ENCODE measurements around the gene JSRP1. TPM values are rescaled to one million over a fixed set of nuclear protein-coding genes. Genes with fewer than 3 reads are reported as not detected.

The JSRP1 gene
- total and polyA plus RNA-seq, 10 of the 15 experiments (the other 5 are each of a cell fraction or from before 2014, with no cell fraction given) = 0.41 to 0.91 (median 0.49) TPM; not detected in 7

- FAIRE-seq = no peak
- 74% methylated on average over 16 of the region's 16 CpGs for WGBS (ENCODE audit: insufficient coverage, insufficient replicate concordance, low lambda C conversion rate, missing lambda C conversion rate)
- H3K4me2 ChIP-seq (ENCODE audit: control insufficient read depth, insufficient read depth) = no peak overlapping the region
Measured at GRCh38 chr19:2255112-2255845, 938 bp downstream of the JSRP1 start.

More at GRCh38 chr19:2255112-2255845, 938 bp downstream of the JSRP1 start:
- intact Hi-C loops (cut with micrococcal nuclease; ENCODE audit: unreplicated experiment) (no loop called here), in situ Hi-C loops (cut with MboI) (no loop called here)
- POLR2A ChIA-PET = interaction anchor here (0.8 to 1.5 kb wide), 3 partner anchors 13 to 17 kb away, joined by 3 to 9 read pairs (median 3); no protein-coding TSS in a partner anchor
- Histone ChIP-seq H3K79me2 (ENCODE audit: control insufficient read depth, insufficient read depth, low read length) (no peaks in the 10 kb centered on the region), H3K4me1 (ENCODE audit: control insufficient read depth, insufficient read depth, low read length) (peaks cover 16% of the 10 kb centered on the region), H3K9me3 (replicated peaks; ENCODE audit: control insufficient read depth, insufficient read depth, low read length) (no peaks in the 10 kb centered on the region; the same call in 2 of the 3 replicates), H3K9ac (ENCODE audit: control insufficient read depth, insufficient read depth, low read length) (no peak overlapping the region), H4K20me1 (ENCODE audit: control insufficient read depth, insufficient read depth) (no peaks in the 10 kb centered on the region), H3K36me3 (ENCODE audit: control insufficient read depth in 2 of 2, insufficient read depth in 2 of 2, low read length in 1 of 2) (no peaks in the 10 kb centered on the region), H3K4me3 (no peak overlapping the region), H3K27ac (ENCODE audit: control insufficient read depth, insufficient read depth) (no peak overlapping the region), H2AFZ (ENCODE audit: control insufficient read depth, low read depth, low read length) (no peak overlapping the region), H3K27me3 (replicated peaks in 1 of 2; ENCODE audit: control insufficient read depth in 2 of 2, insufficient read depth in 2 of 2, low read length in 1 of 2) (peaks cover 14 to 19% of the 10 kb centered on the region in 2 experiments; a peak in 3 of 4 replicates)
- RAD21 ChIA-PET (ENCODE audit: unreplicated experiment) = no interaction called here
- DNase-seq (ENCODE audit: low read depth, low spot score) = no peak
- CTCF ChIA-PET = interaction anchor here (0.8 kb wide), 1 partner anchor 16 kb away, joined by 5 read pairs; no protein-coding TSS in a partner anchor
- SMC1A ChIA-PET (ENCODE audit: uncharacterized antibody, unreplicated experiment) = no interaction called here
- TF ChIP-seq SMAD1 (IDR thresholded peaks at IDR 0.05; ENCODE audit: low read depth, partially characterized antibody) (no peak), ZNF622 (IDR thresholded peaks at IDR 0.05) (no peak), ZZZ3 (IDR thresholded peaks at IDR 0.05; ENCODE audit: control insufficient read depth, insufficient read length, low read depth) (no peak), MYC (IDR thresholded peaks at IDR 0.05; ENCODE audit: insufficient read depth, insufficient read length, insufficient replicate concordance, low read length, severe bottlenecking) (no peak), MEF2A (IDR thresholded peaks at IDR 0.05; ENCODE audit: insufficient read depth, low read depth, low read length) (no peak), RELA (IDR thresholded peaks at IDR 0.05; ENCODE audit: borderline replicate concordance, partially characterized antibody) (no peak), STAT3 (IDR thresholded peaks at IDR 0.05; ENCODE audit: low read depth, low read length) (no peak), SPI1 (IDR thresholded peaks at IDR 0.05; ENCODE audit: borderline replicate concordance, insufficient read depth, low read depth, low read length) (no peak), NKRF (conservative IDR thresholded peaks at IDR 0.05) (no peak), JUNB (IDR thresholded peaks at IDR 0.05) (no peak), POLR2A (IDR thresholded peaks at IDR 0.05; ENCODE audit: low read depth, low read length) (no peak), BRCA1 (IDR thresholded peaks at IDR 0.05; ENCODE audit: low read depth, low read length) (no peak)
- no peak for ATAC-seq
- BruUV-seq (replicated peaks) = no TSS peak

All from GM12878 (cell line).